ENCODE data around the gene PTF1A.

Gene PTF1A

DNA sequence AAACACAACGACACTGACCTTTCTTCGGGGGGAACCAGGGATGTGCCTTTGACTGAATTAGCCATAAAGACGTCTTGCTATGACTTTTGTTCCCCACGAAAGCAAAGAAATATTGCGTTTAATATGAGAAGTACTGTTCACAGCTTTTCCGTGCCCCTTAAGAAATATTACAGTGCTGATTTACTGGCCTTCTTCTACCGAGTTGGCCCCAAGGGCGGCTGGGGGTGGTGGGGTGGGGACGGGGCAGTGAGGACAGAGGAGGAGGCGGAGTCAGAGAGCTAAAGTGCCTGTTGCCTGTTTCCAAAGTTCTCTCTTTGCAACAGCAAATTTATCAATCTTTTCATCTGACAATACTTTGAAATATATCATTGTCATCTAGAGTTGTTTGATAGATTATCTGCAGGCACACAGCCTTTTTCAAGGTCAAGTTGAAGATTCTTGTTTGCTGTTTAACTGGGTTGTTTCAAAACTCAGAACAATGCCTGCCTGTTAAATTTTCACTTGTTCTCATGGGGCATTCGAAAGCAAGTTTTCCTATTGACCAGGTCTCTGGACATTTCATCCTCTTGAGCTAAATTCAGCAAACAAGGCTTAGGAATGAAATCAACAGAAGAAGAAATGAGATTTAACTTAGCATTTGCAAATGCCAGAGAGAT lies 9.0 kb downstream of the PTF1A start:
- H3K27me3 ChIP-seq = peaks cover 87% of the 10 kb centered on the region

GRCh38 chr10:23201837-23202236 lies 9.7 kb downstream of the PTF1A start:
- no peak overlapping the region for H3K4me3 ChIP-seq (ENCODE audit: low read depth, low read length)
- TF ChIP-seq, protein P1, sequence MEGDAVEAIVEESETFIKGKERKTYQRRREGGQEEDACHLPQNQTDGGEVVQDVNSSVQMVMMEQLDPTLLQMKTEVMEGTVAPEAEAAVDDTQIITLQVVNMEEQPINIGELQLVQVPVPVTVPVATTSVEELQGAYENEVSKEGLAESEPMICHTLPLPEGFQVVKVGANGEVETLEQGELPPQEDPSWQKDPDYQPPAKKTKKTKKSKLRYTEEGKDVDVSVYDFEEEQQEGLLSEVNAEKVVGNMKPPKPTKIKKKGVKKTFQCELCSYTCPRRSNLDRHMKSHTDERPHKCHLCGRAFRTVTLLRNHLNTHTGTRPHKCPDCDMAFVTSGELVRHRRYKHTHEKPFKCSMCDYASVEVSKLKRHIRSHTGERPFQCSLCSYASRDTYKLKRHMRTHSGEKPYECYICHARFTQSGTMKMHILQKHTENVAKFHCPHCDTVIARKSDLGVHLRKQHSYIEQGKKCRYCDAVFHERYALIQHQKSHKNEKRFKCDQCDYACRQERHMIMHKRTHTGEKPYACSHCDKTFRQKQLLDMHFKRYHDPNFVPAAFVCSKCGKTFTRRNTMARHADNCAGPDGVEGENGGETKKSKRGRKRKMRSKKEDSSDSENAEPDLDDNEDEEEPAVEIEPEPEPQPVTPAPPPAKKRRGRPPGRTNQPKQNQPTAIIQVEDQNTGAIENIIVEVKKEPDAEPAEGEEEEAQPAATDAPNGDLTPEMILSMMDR (IDR thresholded peaks at IDR 0.05; ENCODE audit: low read depth, low read length) = no peak
- DNase-seq = no peak
- no peaks in the 10 kb centered on the region for H3K4me1 ChIP-seq
- no peaks in the 10 kb centered on the region for H3K36me3 ChIP-seq
- peaks cover 80% of the 10 kb centered on the region for H3K27me3 ChIP-seq
- no peaks in the 10 kb centered on the region for H3K9me3 ChIP-seq

More for the DNA sequence above, 9.0 kb downstream of the PTF1A start:
- no peak overlapping the region for H3K4me3 ChIP-seq (ENCODE audit: low read depth, low read length)
- H3K36me3 ChIP-seq = no peaks in the 10 kb centered on the region
- DNase-seq = no peak
- H3K4me1 ChIP-seq = no peaks in the 10 kb centered on the region
- H3K9me3 ChIP-seq = no peaks in the 10 kb centered on the region
- TF ChIP-seq, protein P1 (IDR thresholded peaks at IDR 0.05; ENCODE audit: low read depth, low read length) = no peak

GRCh38 chr10:23202779-23203178 lies 10.7 kb downstream of the PTF1A start:
- Histone ChIP-seq H3K4me1 (no peaks in the 10 kb centered on the region), H3K4me3 (ENCODE audit: low read depth, low read length) (no peak overlapping the region), H3K36me3 (no peaks in the 10 kb centered on the region), H3K9me3 (no peaks in the 10 kb centered on the region), H3K27me3 (peaks cover 70% of the 10 kb centered on the region)
- TF ChIP-seq, protein P1 (IDR thresholded peaks at IDR 0.05; ENCODE audit: low read depth, low read length) = no peak
- no peak for DNase-seq

DNA sequence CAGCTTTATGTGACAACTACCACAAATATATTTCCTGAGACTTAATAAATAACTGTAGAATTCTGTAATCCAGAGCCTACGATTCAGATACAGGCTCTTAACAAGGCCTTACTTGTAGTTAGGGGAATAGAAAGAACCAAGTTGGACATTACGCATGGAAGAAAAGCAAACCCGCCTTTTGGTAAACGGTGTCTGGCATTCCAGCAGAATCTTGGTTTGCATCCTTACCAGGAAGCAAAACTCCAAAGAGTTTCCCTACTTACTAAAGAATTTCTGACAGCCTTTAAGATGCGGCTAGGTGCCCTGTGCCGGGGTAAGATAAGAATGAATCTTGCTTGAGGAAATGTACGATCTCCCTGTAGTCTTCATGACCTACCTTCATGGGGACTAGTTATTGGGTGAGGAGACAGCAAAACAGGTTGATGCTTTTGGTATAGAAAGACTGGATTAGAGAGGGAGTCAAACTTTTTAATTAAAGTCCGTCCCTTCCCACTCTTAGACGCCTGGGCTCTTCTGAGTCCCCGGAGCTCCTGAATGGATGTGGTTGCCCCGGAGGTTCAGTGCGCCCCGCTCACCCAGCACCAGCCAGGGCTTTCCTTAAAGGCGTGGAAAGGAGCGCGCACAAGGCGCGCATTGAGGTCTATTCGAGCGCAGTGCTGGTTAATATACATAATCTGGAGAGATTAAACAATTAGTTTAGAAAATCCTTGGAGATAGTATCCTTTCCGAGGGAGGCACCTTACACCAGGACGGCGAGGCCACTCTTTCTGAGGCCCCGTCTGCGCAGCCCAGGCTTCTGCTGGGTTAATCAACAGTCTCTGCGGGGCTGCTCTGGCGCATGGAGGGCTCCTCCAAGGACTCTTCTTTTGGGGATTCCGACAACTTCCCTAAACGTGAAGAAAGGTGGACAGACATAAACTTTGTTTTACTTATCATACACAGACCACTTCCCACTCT lies 11.5 kb downstream of the PTF1A start:
- H3K36me3 ChIP-seq = no peaks in the 10 kb centered on the region
- H3K27me3 ChIP-seq = peaks cover 61% of the 10 kb centered on the region
- no peaks in the 10 kb centered on the region for H3K9me3 ChIP-seq
- TF ChIP-seq, protein P1 (IDR thresholded peaks at IDR 0.05; ENCODE audit: low read depth, low read length) = no peak
- DNase-seq = no peak
- H3K4me3 ChIP-seq (ENCODE audit: low read depth, low read length) = no peak overlapping the region
- no peaks in the 10 kb centered on the region for H3K4me1 ChIP-seq

DNA sequence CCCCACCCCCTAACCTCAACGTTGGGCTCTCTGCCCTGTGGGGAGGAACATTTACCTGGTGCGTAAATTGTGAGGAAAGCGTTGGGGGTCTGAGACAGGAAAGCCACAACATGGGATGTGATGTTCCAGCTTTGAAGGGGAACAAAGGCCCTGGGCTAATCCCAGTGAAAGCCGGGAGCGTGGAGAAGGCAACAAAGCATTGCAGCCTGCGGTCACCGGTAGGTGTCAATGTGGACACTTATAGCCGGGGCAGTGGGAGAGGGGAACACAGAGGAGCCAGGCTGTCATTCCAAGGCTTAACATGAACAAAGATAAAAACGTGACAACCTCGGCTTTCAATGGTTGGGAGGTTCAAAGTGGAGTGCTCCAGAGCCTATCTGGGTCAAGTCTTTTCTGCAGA lies 12.7 kb downstream of the PTF1A start:
- Histone ChIP-seq H3K36me3 (no peaks in the 10 kb centered on the region), H3K4me3 (ENCODE audit: low read depth, low read length) (no peak overlapping the region), H3K27me3 (peaks cover 50% of the 10 kb centered on the region), H3K4me1 (no peaks in the 10 kb centered on the region), H3K9me3 (no peaks in the 10 kb centered on the region)
- TF ChIP-seq, protein P1 (IDR thresholded peaks at IDR 0.05; ENCODE audit: low read depth, low read length) = no peak
- no peak for DNase-seq
